Gastrocnemius medialis (tissue), 4 donors: ENCODE measurements around the gene B4GALT3. TPM values are rescaled to one million over a fixed set of nuclear protein-coding genes. Genes with fewer than 3 reads are reported as not detected.

Experiments
- ATAC-seq, 2 donors: fragments of 150-250 bp; one replicate each; pipeline ENCODE4 v1.9.1; 2016
- DNase-seq, 2 donors: peaks; one replicate each; pipeline ENCODE4 v3.0.0-alpha.2; 2019
- H3K27ac ChIP-seq, 4 donors: fragments of 200-600 bp; sonication (generic); 1 replicate in 1 of 4; 2 replicates in 3 of 4; pipeline ENCODE4 v1.5.1; 2016 to 2018; ENCODE audit warnings: mild to moderate bottlenecking in 2 of 4, moderate library complexity in 1 of 4
- H3K27me3 ChIP-seq, 3 donors: fragments of 200-600 bp; sonication (generic) in 2 of 3; 1 replicate in 1 of 3; 2 replicates in 2 of 3; pipeline versions ENCODE4 v1.5.1 to v1.6.0; 2016 to 2019; ENCODE audit warnings: mild to moderate bottlenecking in 1 of 3, moderate library complexity in 1 of 3
- H3K36me3 ChIP-seq, 2 donors: fragments of 200-600 bp; sonication (generic) in 1 of 2; one replicate each; pipeline ENCODE4 v1.5.1; 2017 to 2018
- H3K4me1 ChIP-seq, 2 donors: fragments of 200-600 bp; sonication (generic) in 1 of 2; one replicate each; pipeline ENCODE4 v1.5.1; 2016 to 2017; ENCODE audit warnings: mild to moderate bottlenecking in 2 of 2
- H3K4me3 ChIP-seq, 4 donors: fragments of 200-600 bp; sonication (generic) in 3 of 4; 1 replicate in 1 of 4; 2 replicates in 3 of 4; pipeline ENCODE4 v1.5.1; 2016 to 2019; ENCODE audit warnings: mild to moderate bottlenecking in 2 of 4
- H3K9me3 ChIP-seq, 3 donors: fragments of 200-600 bp; sonication (generic) in 2 of 3; 1 replicate in 1 of 3; 2 replicates in 2 of 3; pipeline ENCODE4 v1.5.1; 2016 to 2019
- POLR2A ChIP-seq, 2 donors: fragments of 450-650 bp; IDR thresholded peaks; one replicate each; pipeline ENCODE4 v1.6.1; 2017; ENCODE audit warnings: antibody characterized with exemption in 2 of 2, mild to moderate bottlenecking in 2 of 2, moderate library complexity in 2 of 2
- in situ Hi-C, 4 donors: fragments of 200-750 bp; cut with MboI; loops; one replicate each; pipeline versions ENCODE4 v1.15.0 to v1.8.0; 2017; ENCODE audit warnings: low sequenced_read_pairs in 4 of 4
- intact Hi-C: fragments of 100-400 bp; cut with DNase I; formaldehyde crosslinking; loops from one replicate; pipeline ENCODE4 v1.15.1; 2023; ENCODE audit warnings: low total_unique reads
- total RNA-seq, 4 donors: library from RNA; depleted of rRNA; stranded (reverse); fragments of >200 nt; gene quantifications; one replicate each; pipeline versions ENCODE4 v1.1.0 to v1.2.3, GENCODE V29; 2016
- TF ChIP-seq, protein P1 (sequence below), 5 experiments: fragments of 450-650 bp in 3 of 5; fragments of 200-600 bp in 2 of 5; sonication (generic) in 2 of 5; IDR thresholded peaks in 4 of 5; conservative IDR thresholded peaks in 1 of 5; 1 replicate in 4 of 5; 2 replicates in 1 of 5; pipeline ENCODE4 v1.5.1; 2016 to 2019; ENCODE audit warnings: antibody characterized with exemption in 5 of 5, mild to moderate bottlenecking in 3 of 5, moderate library complexity in 3 of 5

B4GALT3 gene
- total RNA-seq, 4 donors from 2014 or later: 35.5 to 47.7 (median 43.7) TPM

DNA sequence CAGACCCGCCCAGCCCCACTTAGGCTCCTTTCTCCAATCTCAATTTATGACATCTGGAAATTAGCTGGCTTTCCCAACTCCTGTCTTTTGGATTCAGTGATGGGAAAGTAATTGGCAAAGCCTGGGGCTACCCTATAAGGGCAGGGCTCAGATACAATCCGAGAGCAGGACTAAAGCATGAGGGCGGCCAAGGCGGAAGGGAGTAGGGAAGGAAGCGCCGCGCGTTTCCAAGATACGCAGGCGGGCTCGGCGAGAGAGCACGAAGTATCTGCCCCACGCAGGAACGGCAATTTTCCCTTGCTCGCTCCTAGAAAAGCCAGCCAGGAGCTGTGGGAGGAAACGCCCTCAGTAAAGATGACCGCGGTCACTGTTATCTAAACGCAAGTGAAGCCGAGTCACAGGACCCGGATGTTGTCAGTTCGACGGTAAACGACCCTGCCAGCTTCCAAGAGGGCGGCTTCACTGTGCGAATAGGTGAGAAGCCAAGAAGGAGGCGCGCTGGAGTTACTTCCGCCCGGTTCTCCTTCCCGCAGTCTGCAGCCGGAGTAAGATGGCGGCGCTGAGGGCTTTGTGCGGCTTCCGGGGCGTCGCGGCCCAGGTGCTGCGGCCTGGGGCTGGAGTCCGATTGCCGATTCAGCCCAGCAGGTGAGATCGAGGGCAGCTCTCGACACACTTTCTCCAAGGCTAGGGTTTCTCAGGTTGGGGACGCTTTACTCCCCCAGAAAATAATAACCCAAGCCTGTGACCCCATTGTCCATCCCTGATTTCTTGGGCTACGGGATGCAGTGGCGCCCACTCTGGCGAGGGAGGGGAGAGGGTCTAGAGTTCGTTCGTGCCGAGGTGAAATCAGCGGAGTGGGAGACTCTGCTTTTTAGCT lies 24.8 kb upstream of the B4GALT3 start, which contains the start of gene NDUFS2:
NDUFS2 (plus strand) TSS at position 532 of the 877 bp plus-strand sequence; CDS start at position 551, 19 bp downstream.
- Histone ChIP-seq H3K9me3 (no peaks in the 10 kb centered on the region), H3K4me3 (peak within 1 kb of the TSS; percentile 66 to 93 (median 84)), H3K27me3 (no peaks in the 10 kb centered on the region), H3K36me3 (peaks cover 0 to 34% of the 10 kb centered on the region in 2 donors), H3K27ac (peak within 1 kb of the TSS; percentile 94 to 99 (median 98)), H3K4me1 (peaks cover 58 to 81% of the 10 kb centered on the region in 2 donors)
- intact Hi-C loops (loop anchor here (1.0 to 5.0 kb wide), 4 partner anchors 25 to 185 kb away; partner anchors contain the start of genes DEDD and TOMM40L), in situ Hi-C loops (loop anchor here in 2 of 4 donors (25.0 kb wide), 1 partner anchor 535 kb away; the partner anchor contains the start of gene DUSP12 (in 2 of the 2))
- ATAC-seq: peak; percentile 97
- DNase-seq: peak; percentile 99
- peak; percentile 82 to 86 for TF ChIP-seq POLR2A (IDR thresholded peaks at IDR 0.05)
- TF ChIP-seq, protein P1, sequence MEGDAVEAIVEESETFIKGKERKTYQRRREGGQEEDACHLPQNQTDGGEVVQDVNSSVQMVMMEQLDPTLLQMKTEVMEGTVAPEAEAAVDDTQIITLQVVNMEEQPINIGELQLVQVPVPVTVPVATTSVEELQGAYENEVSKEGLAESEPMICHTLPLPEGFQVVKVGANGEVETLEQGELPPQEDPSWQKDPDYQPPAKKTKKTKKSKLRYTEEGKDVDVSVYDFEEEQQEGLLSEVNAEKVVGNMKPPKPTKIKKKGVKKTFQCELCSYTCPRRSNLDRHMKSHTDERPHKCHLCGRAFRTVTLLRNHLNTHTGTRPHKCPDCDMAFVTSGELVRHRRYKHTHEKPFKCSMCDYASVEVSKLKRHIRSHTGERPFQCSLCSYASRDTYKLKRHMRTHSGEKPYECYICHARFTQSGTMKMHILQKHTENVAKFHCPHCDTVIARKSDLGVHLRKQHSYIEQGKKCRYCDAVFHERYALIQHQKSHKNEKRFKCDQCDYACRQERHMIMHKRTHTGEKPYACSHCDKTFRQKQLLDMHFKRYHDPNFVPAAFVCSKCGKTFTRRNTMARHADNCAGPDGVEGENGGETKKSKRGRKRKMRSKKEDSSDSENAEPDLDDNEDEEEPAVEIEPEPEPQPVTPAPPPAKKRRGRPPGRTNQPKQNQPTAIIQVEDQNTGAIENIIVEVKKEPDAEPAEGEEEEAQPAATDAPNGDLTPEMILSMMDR (IDR thresholded peaks at IDR 0.05 in 4 of 5, conservative IDR thresholded peaks at IDR 0.05 in 1 of 5): peak in 1 of 5 experiments; percentile 18

DNA sequence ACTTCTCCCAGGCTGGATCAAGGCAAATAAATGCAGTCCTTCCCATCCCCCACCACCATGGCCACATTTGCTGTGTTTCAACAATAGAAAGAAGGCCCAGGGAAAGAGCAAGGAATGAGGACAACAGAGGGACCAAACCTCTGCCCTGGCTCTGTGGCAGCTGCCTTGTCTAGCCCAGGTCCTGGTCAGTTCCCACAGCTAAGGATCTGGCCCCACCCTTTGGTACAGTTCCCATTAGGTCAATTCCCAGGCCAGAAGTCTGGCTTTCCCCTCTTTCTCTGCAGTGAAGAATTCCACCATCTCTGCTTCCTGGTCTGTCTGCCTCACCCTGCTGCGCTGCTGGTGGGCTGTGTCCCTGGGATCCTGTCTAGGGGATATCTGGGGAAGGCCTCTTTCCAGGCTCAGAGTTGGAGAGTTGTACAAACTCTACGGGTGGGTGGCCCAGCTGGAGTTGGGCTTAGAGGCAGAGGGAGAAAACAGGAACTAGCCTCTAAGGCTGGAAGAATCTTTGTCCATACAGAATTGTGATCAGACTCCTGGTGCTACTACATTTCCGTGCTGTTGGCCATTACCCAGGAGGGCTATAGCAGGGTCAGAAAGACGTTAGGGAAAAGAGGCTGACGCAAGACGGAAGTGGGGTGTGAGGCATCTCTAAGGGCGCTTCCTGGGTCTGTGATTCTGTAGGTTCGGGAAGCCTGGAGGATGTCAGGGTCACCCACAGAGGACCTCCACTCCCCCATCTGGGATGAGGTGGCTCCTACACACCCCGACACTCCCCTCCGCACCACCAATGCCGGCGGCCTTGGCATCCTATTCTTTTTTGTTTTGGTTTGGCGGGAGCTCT lies 23.9 kb upstream of the B4GALT3 start:
- peak in 1 of 2 donors; percentile 5 for TF ChIP-seq POLR2A (IDR thresholded peaks at IDR 0.05)
- TF ChIP-seq, protein P1 (IDR thresholded peaks at IDR 0.05 in 4 of 5, conservative IDR thresholded peaks at IDR 0.05 in 1 of 5): no peak
- peaks cover 0 to 25% of the 10 kb centered on the region in 2 donors for H3K36me3 ChIP-seq
- DNase-seq (peak; percentile 40 to 56), ATAC-seq (peak; percentile 20 to 40)
- peaks cover 58 to 73% of the 10 kb centered on the region in 2 donors for H3K4me1 ChIP-seq
- H3K27ac ChIP-seq: peak overlapping the region; percentile 94 to 99 (median 98)
- intact Hi-C loops: loop anchor here (5.0 kb wide), 1 partner anchor 186 kb away; no protein-coding TSS in a partner anchor
- H3K9me3 ChIP-seq: no peaks in the 10 kb centered on the region
- peak overlapping the region; percentile 66 to 93 (median 84) for H3K4me3 ChIP-seq
- in situ Hi-C loops: loop anchor here in 2 of 4 donors (25.0 kb wide), 1 partner anchor 536 kb away; the partner anchor contains the start of gene DUSP12 (in 2 of the 2)
- H3K27me3 ChIP-seq: no peaks in the 10 kb centered on the region

DNA sequence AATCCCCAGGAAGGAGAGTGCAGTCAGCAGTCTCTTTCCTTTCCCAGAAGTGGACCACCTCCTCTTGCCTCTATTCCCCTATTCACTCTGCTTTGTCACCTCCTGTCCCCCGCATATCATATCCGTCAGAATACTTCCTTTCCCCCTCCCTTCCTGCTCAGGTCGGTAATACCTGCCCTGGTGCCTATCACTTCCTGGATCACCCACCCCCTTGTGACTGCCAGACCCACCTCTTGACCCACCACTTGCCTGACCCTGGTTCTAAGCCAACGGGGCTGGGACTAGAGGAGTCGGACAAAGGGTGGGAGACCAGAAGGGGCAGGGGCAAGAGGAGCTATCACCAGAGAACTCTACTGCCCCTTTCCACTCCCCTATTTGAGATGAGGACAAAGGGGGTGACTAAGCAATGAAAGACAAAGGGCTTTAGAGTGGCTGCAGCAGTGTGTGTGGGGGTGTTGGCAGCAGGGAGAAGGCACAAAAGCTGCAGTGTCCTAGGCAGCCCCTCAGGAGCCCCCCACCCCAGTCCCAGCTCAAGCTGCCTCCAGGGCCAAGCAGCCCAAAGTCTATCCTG lies 23.2 kb upstream of the B4GALT3 start:
- Histone ChIP-seq H3K27ac (peak overlapping the region; percentile 94 to 99 (median 98)), H3K27me3 (no peaks in the 10 kb centered on the region), H3K4me1 (peaks cover 54 to 66% of the 10 kb centered on the region in 2 donors), H3K36me3 (peaks cover 0 to 21% of the 10 kb centered on the region in 2 donors), H3K9me3 (no peaks in the 10 kb centered on the region), H3K4me3 (peak overlapping the region in 2 of 4 donors; percentile 83 to 84)
- DNase-seq (no peak), ATAC-seq (no peak)
- in situ Hi-C loops (loop anchor here in 2 of 4 donors (25.0 kb wide), 1 partner anchor 537 kb away; the partner anchor contains the start of gene DUSP12 (in 2 of the 2)), intact Hi-C loops (loop anchor here (5.0 kb wide), 1 partner anchor 187 kb away; no protein-coding TSS in a partner anchor)
- no peak for TF ChIP-seq POLR2A (IDR thresholded peaks at IDR 0.05)
- TF ChIP-seq, protein P1 (IDR thresholded peaks at IDR 0.05 in 4 of 5, conservative IDR thresholded peaks at IDR 0.05 in 1 of 5): no peak
